Mesothelial cell of epicardium (in vitro differentiated cells): ENCODE results near the gene AHCY. TPM values are rescaled to one million over a fixed set of nuclear protein-coding genes. Genes with fewer than 3 reads are reported as not detected.
"Not testable (repeated sequence)": the region's sequence is repeated elsewhere in the genome, so short reads cannot be mapped to it uniquely, and the experiment has no call there.

Source experiments
- DNase-seq, 2 experiments: peaks; one replicate each; pipeline ENCODE4 v3.0.0; 2021; ENCODE audit warnings: low spot score in 2 of 2; ENCODE audit not compliant: unreplicated experiment in 2 of 2
- H3K27ac Mint-ChIP-seq: 2 replicates; pipeline ENCODE4 v1.8.0; 2021; ENCODE audit warnings: mixed read lengths
- H3K27me3 Mint-ChIP-seq: 2 replicates; pipeline ENCODE4 v1.8.0; 2021; ENCODE audit warnings: low read depth, mixed read lengths
- H3K36me3 Mint-ChIP-seq: 2 replicates; pipeline ENCODE4 v1.8.0; 2021; ENCODE audit warnings: mixed read lengths
- H3K4me1 Mint-ChIP-seq: 2 replicates; pipeline ENCODE4 v1.8.0; 2021; ENCODE audit warnings: mixed read lengths
- H3K4me3 Mint-ChIP-seq: 2 replicates; pipeline ENCODE4 v1.8.0; 2021; ENCODE audit warnings: mild to moderate bottlenecking, moderate library complexity, mixed read lengths
- H3K9me3 Mint-ChIP-seq: 2 replicates; pipeline ENCODE4 v1.8.0; 2021; ENCODE audit warnings: mixed read lengths
- total RNA-seq: library from RNA; stranded (reverse); gene quantifications from 3 replicates; pipeline ENCODE4 v1.2.1, GENCODE V29; 2021
- TF ChIP-seq, protein P1 (sequence below): fragments of 200-600 bp; sonication (generic); IDR thresholded peaks from one replicate; pipeline ENCODE4 v1.5.0; 2021; ENCODE audit warnings: antibody characterized with exemption; ENCODE audit not compliant: unreplicated experiment

AHCY gene
- total RNA-seq, 1 donor from 2014 or later = 150 TPM

DNA sequence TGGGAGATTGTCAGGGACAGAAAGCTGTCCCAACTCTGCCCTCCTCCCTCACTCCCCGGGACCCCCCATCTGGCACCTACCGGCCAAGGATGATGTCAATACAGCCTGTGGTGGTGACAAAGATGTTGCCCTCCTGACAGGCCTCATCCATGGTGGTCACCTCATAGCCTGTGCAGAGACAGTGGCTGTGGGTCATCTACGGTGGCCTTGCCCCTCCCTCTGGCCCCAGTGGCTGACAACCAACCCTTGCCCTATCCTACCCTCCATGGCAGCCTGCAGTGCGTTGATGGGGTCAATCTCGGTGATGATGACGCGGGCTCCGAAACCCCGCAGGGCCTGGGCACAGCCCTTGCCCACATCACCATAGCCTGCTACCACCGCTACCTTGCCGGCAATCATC, 12.7 kb downstream of the AHCY start:
- H3K27ac Mint-ChIP-seq = no peak overlapping the region
- TF ChIP-seq, protein P1, sequence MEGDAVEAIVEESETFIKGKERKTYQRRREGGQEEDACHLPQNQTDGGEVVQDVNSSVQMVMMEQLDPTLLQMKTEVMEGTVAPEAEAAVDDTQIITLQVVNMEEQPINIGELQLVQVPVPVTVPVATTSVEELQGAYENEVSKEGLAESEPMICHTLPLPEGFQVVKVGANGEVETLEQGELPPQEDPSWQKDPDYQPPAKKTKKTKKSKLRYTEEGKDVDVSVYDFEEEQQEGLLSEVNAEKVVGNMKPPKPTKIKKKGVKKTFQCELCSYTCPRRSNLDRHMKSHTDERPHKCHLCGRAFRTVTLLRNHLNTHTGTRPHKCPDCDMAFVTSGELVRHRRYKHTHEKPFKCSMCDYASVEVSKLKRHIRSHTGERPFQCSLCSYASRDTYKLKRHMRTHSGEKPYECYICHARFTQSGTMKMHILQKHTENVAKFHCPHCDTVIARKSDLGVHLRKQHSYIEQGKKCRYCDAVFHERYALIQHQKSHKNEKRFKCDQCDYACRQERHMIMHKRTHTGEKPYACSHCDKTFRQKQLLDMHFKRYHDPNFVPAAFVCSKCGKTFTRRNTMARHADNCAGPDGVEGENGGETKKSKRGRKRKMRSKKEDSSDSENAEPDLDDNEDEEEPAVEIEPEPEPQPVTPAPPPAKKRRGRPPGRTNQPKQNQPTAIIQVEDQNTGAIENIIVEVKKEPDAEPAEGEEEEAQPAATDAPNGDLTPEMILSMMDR = no peak
- no peaks in the 10 kb centered on the region for H3K9me3 Mint-ChIP-seq
- H3K4me3 Mint-ChIP-seq = no peak overlapping the region
- H3K36me3 Mint-ChIP-seq = peaks cover 55% of the 10 kb centered on the region
- H3K27me3 Mint-ChIP-seq = no peaks in the 10 kb centered on the region
- no peaks in the 10 kb centered on the region for H3K4me1 Mint-ChIP-seq
- no peak for DNase-seq

DNA sequence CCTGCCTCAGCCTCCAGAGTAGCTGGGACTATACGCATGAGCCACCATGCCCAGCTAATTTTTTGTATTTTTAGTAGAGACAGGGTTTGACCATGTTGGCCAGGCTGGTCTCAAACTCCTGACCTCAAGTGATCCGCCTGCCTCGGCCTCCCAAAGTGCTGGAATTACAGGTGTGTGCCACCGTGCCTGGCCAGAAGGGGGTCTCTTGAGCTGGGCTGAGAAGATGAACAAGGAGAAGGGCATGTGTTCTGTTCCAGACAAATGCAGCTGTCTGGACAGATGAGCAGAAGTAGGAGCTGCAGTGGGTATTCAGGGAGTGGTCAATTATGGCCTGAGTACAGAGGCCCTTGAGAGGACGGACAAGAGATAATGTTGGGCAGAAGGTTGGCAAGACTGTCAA, 15.7 kb downstream of the AHCY start:
- peaks cover 54% of the 10 kb centered on the region for H3K36me3 Mint-ChIP-seq
- H3K27me3 Mint-ChIP-seq, H3K27ac Mint-ChIP-seq, DNase-seq, H3K4me3 Mint-ChIP-seq, H3K4me1 Mint-ChIP-seq, H3K9me3 Mint-ChIP-seq: not testable (repeated sequence)

- Mint-ChIP-seq H3K4me3 (no peak overlapping the region), H3K27me3 (no peaks in the 10 kb centered on the region), H3K9me3 (no peaks in the 10 kb centered on the region), H3K4me1 (no peaks in the 10 kb centered on the region), H3K27ac (no peak overlapping the region), H3K36me3 (peaks cover 51% of the 10 kb centered on the region)
- TF ChIP-seq, protein P1 = no peak
- no peak for DNase-seq
Observed at GRCh38 chr20:34285450-34285849, 17.7 kb downstream of the AHCY start.

DNA sequence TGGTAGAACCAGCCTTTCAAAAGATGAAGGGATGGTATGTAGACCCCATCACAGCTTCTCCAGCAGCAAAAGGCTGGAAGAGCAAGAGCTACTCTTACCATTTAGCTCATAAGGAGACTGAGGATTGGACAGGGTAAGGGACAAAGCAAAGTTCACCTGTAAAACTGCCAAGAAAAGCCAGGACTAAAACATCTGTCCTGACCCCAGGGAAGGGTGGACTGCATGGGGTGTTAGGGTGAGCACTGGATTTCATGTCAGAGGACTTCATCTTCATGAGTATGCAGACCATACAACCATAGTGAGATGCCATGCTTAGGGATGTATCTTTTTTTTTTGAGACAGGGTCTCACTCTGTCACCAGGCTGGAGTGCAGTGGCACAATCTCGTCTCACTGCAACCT, 19.3 kb downstream of the AHCY start:
- TF ChIP-seq, protein P1 = no peak
- DNase-seq = no peak
- Mint-ChIP-seq H3K36me3 (peaks cover 53% of the 10 kb centered on the region), H3K4me3 (no peak overlapping the region), H3K27me3 (no peaks in the 10 kb centered on the region), H3K4me1 (no peaks in the 10 kb centered on the region), H3K9me3 (no peaks in the 10 kb centered on the region), H3K27ac (no peak overlapping the region)

DNA sequence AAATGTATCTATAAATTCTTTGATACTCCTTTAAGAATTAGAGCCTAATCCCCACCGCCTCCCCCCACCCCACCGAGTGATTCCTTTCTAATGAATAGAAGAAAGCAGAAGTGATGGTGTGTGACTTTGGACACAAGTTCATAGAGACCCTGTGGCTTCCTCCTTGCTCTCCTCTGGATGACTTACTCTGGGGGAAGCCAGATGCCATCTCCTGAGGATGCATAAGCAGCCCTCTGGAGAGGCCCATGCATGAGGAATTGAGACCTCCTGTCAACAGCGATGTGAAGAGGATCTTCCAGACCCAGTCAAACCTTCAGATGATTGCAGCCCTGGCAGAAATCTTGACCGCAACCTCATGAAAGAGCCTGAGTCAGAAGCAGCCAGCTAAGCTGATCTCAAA, 21.1 kb downstream of the AHCY start:
- TF ChIP-seq, protein P1 = no peak
- Mint-ChIP-seq H3K27me3 (no peaks in the 10 kb centered on the region), H3K27ac (no peak overlapping the region)

GRCh38 chr20:34281177-34281576, 22.0 kb downstream of the AHCY start:
- no peaks in the 10 kb centered on the region for H3K4me1 Mint-ChIP-seq
- TF ChIP-seq, protein P1 = no peak
- H3K4me3 Mint-ChIP-seq = no peak overlapping the region
- H3K36me3 Mint-ChIP-seq = peaks cover 51% of the 10 kb centered on the region
- no peak overlapping the region for H3K27ac Mint-ChIP-seq
- no peak for DNase-seq
- H3K27me3 Mint-ChIP-seq = no peaks in the 10 kb centered on the region
- H3K9me3 Mint-ChIP-seq = no peaks in the 10 kb centered on the region

More for the DNA sequence above, 21.1 kb downstream of the AHCY start:
- Mint-ChIP-seq H3K4me1 (no peaks in the 10 kb centered on the region), H3K9me3 (no peaks in the 10 kb centered on the region), H3K4me3 (no peak overlapping the region), H3K36me3 (peaks cover 55% of the 10 kb centered on the region)
- DNase-seq = no peak
